HG02840 (cell line): ENCODE results near the gene MRPL44.
"Not testable (repeated sequence)": the region's sequence is repeated elsewhere in the genome, so short reads cannot be mapped to it uniquely, and the experiment has no call there.

Experiments
- ATAC-seq: cut with Tn5 transposase; IDR thresholded peaks from one replicate; pipeline ENCODE4 v1.9.1; 2021; ENCODE audit warnings: mild to moderate bottlenecking, moderate library complexity, moderate number of reproducible peaks; ENCODE audit not compliant: unreplicated experiment, low FRiP score

The MRPL44 gene

GRCh38 chr2:223998948-223999347 lies 41.7 kb downstream of the MRPL44 start:
- no peak for ATAC-seq

- ATAC-seq = no peak
Measured at GRCh38 chr2:223999862-224000261, 42.6 kb downstream of the MRPL44 start.

- ATAC-seq = not testable (repeated sequence)
Measured at GRCh38 chr2:224000662-224001061, 43.4 kb downstream of the MRPL44 start.

- ATAC-seq = no peak
Measured at GRCh38 chr2:224004105-224004695, 46.9 kb downstream of the MRPL44 start.

DNA sequence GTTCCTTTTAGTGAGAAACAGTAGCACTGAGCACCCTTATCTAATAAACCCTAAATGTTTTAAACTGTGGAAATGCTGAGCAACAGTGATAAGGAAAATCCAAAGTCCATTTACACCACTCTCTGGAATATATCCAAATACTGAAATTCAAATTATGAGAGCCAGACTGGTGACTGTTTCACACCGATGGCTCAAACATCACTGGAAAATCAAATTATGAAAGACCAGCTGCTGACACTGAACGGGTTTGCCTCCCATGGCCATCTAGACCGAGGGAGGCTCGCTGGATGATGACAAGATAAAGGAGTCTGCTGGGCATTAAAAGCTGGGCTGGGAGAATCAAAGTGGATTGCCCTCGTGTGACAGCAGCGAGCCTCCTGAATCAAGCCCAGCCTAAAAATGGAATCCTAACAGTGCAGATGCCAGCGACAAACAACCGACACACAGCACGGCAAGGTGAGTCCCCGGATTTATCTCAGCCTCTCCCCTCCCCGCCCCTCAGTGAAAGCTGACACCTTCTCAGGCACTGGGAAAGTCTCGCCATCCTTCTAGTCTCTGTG lies 51.5 kb downstream of the MRPL44 start:
- no peak for ATAC-seq

GRCh38 chr2:224009605-224010315 lies 52.5 kb downstream of the MRPL44 start:
- no peak for ATAC-seq

DNA sequence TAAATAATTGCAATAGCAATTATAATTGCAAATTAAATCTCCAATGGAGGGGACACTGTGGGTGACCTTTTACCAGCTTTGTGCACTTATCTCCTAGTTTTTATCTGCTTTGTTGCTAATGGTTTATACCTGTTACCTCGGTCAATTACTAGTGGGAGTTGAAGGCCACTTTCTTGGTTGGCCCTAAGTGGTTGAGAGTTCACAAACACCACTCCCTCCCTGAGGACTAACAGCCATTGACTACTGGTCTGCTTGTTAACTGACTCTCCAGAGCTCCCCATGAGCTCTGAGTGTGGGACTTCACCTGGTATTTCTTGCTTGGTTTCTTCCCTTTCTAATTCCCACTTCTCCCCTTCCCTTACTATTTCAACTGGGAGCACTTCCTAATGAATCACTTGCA lies 54.6 kb downstream of the MRPL44 start:
- no peak for ATAC-seq

DNA sequence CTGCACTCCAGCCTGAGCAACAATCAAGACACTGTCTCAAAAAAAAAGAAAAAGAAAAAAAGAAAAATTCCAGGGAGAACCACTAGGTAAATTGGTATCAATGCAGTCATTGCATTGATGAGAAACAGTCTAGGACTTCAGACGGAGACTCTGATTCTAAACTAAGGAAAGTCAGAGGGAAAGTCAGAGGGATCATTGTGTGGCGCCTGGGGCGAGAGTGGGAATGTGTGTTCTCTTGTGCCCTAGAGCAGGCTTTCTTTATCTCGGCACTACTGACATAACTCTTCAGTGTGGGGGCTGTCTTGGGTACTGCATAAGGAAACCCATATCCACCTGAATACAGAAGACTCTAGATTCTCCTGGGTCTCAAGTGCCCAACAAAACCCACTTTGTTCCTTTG lies 57.1 kb downstream of the MRPL44 start:
- ATAC-seq = no peak

DNA sequence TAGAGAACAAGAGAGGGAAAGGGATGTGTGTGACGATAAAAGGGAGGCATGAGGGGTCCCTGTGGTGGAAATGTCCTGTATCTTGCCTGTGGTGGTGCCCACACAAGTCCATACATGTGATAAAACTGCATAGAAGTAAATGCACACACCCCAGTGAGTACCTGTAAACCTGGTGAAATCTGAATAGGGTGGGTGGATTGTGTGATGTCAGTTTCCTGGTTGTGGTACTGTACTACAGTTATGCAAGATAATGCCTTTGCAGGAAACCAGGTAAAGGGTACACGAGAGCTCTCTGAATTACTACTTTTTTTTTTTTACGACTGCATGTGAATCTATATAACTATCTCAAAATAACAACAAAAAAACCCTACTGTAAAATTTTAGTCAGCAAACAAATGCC lies 59.7 kb downstream of the MRPL44 start:
- no peak for ATAC-seq
